ENCODE measurements around the gene SLCO4A1.

DNA sequence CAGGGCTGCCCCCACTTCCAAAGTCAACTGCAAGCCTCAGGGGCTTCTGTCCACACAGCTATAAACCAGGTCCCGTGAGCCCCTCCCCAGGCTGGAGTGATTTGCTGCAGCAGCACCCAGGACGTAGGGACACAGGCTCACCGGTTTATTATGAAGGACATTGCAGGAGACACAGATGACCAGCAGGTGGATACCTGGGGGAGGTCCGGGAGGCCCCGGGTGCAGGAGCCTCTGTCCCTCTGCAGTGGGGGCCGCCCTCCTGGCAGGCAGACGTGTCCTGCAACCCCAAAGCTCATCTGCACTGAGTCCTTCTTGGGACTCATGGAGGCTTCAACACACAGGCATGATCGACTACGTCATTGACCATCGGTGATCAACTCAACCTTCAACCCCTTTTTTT lies 51.8 kb downstream of the SLCO4A1 start:
- TF ChIP-seq, protein P1, sequence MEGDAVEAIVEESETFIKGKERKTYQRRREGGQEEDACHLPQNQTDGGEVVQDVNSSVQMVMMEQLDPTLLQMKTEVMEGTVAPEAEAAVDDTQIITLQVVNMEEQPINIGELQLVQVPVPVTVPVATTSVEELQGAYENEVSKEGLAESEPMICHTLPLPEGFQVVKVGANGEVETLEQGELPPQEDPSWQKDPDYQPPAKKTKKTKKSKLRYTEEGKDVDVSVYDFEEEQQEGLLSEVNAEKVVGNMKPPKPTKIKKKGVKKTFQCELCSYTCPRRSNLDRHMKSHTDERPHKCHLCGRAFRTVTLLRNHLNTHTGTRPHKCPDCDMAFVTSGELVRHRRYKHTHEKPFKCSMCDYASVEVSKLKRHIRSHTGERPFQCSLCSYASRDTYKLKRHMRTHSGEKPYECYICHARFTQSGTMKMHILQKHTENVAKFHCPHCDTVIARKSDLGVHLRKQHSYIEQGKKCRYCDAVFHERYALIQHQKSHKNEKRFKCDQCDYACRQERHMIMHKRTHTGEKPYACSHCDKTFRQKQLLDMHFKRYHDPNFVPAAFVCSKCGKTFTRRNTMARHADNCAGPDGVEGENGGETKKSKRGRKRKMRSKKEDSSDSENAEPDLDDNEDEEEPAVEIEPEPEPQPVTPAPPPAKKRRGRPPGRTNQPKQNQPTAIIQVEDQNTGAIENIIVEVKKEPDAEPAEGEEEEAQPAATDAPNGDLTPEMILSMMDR (IDR thresholded peaks at IDR 0.05), result no peak
- TF ChIP-seq POLR2A (IDR thresholded peaks at IDR 0.05), result no peak

All from vagina (tissue), 2 donors.